HG02642 (cell line): ENCODE data around the gene POLR1H.
A peak's percentile ranks its signal among the peaks of the same experiment; 100 is the strongest.

Source experiments
- ATAC-seq: cut with Tn5 transposase; IDR thresholded peaks from one replicate; pipeline ENCODE4 v1.9.1; 2021; ENCODE audit warnings: mild to moderate bottlenecking; ENCODE audit not compliant: unreplicated experiment, poor library complexity

The POLR1H gene

GRCh38 chr6:30092852-30093543, 31.9 kb downstream of the POLR1H start:
- no peak for ATAC-seq

- ATAC-seq = no peak
Measured at GRCh38 chr6:30093951-30094661, 33.0 kb downstream of the POLR1H start.

GRCh38 chr6:30096829-30097228, 35.8 kb downstream of the POLR1H start:
- ATAC-seq = no peak

DNA sequence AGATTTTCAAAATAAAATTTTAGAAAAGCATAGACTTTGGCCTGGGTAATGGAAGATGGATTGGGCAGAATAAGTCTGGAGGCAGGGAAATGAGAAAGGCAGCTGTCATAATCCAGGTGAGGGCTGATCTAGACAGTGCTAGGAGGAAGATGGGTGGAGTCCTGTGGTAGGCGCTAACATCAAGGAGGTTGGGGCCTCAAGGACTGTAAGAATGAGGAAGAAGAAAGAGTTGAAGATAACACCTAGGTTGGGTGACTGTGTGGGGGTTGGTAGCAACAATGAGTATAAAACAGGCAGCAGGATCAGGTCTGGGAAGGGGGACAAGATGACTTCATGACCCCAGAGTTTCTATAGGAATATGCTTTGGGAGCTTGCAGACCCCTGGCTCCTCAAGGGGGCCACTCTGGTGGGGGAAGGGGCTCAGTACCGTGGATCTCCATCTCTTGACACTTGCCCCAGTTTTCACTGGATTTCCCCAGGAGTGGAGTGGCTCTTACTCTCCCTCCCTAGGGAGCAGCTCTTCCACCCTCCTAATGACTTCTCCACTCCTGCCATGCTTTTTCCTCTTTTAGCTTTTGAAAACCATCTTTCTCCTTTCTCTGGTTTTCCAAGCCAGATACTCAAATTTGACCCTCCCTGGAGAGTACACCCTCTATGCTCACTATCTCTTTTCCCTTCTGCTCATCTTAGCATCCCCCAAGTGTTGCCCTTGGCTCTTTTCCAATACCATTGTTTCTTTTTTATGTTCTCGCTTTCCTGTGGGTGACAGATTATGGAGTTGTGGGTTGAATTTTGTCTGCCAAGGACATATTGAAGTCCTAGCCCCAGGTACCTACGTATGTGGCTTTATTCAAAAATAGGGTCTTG, 37.1 kb downstream of the POLR1H start:
- no peak for ATAC-seq

- ATAC-seq = no peak
Measured at GRCh38 chr6:30100154-30100553, 39.1 kb downstream of the POLR1H start.

GRCh38 chr6:30100585-30101443, 39.7 kb downstream of the POLR1H start:
- ATAC-seq = no peak

- ATAC-seq = peak; percentile 59
Measured at GRCh38 chr6:30101444-30102413, 40.7 kb downstream of the POLR1H start.

GRCh38 chr6:30102414-30102969, 41.4 kb downstream of the POLR1H start:
- ATAC-seq = no peak

GRCh38 chr6:30102970-30103871, 42.2 kb downstream of the POLR1H start:
- peak; percentile 56 for ATAC-seq

- no peak for ATAC-seq
Measured at GRCh38 chr6:30103872-30104179, 42.8 kb downstream of the POLR1H start.

DNA sequence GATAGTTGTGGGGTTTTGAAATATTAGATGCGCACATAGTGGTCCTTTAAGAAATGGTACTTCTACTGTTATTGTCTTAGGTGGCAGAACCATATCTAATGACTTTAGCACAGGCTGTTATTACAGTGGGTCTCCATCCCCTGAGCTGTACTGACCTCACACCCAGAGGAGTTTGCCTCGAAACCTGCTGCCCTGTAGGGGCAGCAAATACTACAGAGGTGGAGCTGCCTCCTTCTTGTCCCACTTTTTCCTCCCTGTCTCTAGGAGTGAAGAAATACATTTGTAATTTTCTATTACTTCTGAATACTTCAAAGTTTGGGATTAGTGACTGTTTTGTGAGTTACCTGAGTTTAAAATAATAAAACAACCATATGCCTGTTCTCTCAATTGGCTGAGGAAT, 43.6 kb downstream of the POLR1H start:
- no peak for ATAC-seq

DNA sequence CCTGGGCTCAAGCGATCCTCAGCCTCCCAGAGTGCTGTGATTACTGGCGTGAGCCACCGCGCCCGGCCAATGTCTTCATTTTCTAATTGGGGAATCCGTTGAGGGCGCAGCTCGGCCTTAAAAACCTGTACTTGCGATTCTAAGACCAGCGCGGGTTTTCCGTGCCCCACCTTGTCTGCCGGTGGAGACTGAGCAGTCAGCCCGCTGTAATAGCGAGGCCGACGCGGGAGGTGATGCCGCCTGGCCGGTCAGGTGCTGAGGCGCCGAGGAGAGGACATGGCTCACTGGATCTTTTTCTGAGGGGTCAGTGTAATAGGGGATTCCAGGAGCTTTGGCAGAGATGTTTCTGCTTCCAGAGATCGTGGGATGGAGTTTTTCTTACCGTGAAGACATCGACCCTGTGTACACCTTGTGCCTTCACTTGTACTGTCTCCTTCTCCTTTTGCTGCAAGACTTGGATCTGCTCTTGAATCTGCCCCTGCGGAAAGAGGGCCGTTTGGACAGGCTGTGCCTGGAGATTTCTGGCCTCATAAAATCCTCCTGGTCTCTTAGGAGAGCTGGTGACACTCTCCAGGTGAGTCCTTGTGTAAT, 50.3 kb downstream of the POLR1H start:
- no peak for ATAC-seq

- no peak for ATAC-seq
Measured at GRCh38 chr6:30112402-30112994, 51.4 kb downstream of the POLR1H start.

DNA sequence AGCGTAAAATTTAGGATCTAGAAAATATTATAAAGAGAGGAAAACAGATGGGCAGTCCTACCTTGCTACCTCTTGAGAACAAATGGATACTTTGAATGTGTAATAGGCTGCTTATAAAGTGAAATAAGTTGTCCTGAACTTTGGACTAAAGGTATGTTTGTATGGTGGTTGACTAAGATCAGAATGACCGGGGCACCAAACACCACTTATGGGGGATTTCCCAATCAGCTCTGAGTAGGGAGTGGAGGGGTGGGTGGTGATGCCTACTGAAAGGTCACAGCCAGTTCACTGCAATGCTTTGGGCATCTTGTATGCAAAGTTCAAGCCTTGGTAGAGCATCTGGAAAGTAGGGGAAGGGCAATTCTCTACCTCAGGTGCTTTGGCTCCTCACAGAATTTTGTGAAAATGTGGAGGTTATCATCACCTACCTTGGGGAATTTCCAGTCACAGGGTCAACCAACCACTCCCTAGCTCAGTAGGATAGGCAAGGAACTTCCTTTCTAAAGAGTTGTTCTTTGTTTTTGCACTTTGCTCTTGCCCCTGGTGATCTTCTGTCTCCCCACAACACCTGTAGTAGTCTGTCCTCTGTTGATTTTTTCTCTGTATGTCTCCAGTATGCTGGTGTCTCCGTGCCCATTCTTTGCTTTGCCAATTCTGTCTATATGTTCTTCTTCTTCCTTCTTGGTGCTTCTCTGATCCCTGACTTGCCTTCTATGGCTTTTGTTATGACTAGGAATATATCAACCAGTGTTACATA, 52.1 kb downstream of the POLR1H start, which contains the start of gene TRIM31:
TSS of gene TRIM31 (minus strand) at position 88 of the 757 bp plus-strand sequence. CDS start 285 bp downstream, outside the sequence.
- no peak for ATAC-seq

- no peak for ATAC-seq
Measured at GRCh38 chr6:30113841-30114240, 52.8 kb downstream of the POLR1H start.
